NCI-H748 treated with DMSO at 0.1 percent for 48 hours (cell line): Measurements from ENCODE around the gene FOXN1.

Source experiments
- DNase-seq: peaks from one replicate; lab custom pipeline; 2025; lab: John Stamatoyannopoulos, UW

The FOXN1 gene

DNA sequence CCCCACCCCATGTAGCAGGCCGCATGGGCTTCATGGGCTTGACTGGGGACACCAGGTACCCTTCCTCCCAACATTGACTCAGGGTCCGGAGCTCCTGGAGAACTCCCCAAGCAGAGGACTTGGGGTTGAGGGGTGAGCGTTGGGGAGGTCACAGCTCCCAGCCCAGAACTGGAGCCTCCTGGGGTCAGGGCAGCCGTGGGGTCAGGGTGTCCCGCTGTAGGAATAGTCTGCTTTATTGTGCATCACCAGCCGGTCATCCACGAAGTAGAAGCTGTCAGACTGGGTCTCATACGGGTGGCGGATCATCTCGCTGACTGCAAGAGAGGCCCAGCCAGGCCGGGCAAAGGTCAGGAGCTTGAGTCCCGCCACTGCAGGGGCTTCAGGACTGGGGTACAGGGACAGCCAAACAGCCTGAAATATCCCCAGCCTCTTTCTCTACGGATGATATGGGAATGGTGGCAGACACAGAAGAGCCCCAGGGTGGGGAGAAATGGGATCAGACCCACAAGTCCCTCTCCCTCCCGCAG is 41.0 kb downstream of the FOXN1 start:
- DNase-seq, result no peak

- peak; percentile 34 for DNase-seq
Observed at GRCh38 chr17:28547623-28548416, 41.7 kb downstream of the FOXN1 start.

- DNase-seq, result no peak
Observed at GRCh38 chr17:28548417-28549130, 42.4 kb downstream of the FOXN1 start.

GRCh38 chr17:28549236-28550132 is 43.3 kb downstream of the FOXN1 start:
- no peak for DNase-seq

DNA sequence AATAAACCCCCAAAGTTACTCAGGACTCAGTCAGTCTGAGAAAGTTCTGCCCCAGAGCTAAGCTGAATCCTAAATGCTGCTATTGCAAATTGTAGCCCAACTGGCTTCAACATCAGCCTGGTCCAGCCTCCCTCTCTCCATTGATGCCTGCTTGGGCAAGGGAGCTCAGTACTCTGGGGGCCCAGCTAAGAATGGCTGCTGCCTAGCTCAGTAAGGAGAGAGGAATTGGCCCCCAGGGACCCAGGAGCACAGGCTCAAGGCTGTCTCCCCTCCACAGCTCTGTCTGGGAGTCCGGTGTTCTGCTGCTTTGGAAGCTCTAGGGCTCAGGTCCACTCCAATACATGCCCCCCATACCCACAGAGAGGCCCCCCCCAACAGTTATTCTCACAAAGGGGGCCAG is 44.7 kb downstream of the FOXN1 start:
- DNase-seq, result no peak

DNA sequence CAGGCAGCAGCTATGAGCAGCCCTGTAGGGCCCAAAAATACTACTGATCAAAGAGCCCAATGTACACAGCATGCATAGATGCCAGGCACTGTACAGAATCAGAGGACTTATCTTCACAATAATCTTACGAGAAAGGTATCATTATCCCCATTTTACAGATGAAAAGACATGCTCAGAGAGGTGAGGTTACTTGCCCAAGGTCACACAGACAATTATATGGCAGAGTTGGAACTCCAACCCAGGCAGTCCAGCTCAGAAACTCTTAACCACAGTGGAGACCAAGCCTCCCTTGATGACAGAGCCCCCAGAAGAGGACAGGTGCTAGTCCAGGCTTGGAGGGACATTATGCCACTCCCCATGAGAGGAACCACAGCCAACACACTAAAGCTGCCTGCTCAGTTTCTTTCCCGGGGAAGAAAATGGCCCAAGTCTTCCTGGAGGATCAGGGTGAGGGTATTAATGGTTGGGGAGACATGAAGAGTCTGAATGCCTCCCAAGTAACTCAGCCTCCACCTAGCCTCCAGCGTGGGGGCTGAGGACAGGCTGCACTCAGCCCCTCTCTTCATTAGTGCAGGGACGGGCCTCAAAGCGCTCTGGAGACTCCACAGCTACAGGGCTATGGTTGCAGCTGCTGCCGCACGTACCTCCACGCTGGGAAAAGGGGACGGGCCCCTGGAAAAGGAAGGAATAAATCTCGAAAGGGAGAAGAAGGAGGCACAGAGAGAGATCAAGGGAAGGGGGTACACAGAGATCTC is 45.5 kb downstream of the FOXN1 start:
- DNase-seq, result no peak

GRCh38 chr17:28552176-28552999 is 46.2 kb downstream of the FOXN1 start, which contains the start of gene UNC119:
Gene UNC119, minus strand, starts transcription at chr17:28552624. Its CDS starts 67 bp downstream, at chr17:28552557.
- DNase-seq, result peak; percentile 44

DNA sequence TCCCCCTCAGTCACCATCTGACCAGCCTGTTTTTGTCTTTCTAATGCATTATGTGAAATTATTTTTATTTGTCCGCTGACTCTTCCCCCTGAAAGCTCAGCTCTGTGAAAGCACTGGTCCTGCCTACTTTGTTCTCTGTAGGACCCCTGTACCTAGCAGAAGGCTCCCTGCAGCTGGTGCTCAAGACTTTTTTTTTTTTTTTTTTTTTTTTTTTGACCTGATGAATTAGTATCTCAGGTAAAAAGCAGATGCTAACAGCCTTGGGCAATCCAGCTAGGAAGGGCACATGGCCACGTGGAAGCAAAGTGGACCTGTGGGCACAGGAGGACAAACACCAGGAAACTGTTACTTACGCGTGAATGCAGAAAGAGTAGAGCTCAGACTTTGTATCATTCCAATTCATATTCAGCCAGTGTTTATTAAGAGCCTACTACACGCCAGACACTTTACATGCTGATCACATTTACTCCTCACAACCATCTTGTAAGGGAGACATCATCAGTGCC is 46.9 kb downstream of the FOXN1 start:
- DNase-seq, result no peak

DNA sequence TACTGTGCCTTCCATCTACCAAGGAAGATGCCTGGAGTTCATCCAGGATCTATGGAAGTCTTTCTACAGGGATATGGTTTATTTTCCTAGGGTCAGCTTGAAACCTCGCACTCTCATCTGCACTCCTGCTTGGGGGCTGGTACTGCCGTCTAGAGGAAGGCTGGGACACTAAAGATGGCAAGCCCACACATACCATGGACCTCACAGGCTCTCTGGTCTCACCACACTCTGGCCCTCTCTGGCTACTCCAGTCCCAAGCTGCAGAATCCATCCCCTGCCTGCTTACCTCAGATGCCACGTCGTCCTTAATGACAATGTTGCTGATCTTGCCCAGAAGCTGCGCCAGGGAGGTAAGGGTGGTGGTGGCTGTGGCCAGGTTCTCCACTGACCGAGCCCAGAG is 48.4 kb downstream of the FOXN1 start:
- DNase-seq, result no peak

DNA sequence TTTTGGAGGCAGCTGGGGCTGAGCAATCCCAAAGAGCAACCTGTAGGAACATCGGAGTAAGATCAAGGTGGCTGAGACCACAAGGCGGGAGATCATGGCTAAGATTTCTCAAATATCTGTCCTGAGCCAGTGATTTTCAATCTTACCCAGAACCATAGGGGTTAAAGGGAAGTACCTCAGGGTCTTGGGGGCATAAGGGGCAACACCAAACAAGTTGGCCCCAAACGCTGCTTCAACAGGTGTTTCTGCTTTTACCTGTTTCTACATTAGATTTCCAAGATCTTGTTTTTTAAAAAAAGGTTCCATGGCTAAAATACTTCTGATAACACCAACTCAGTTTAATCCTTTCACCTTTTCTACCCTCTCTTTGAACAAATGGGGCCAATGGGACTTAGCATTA is 48.9 kb downstream of the FOXN1 start:
- DNase-seq, result no peak

GRCh38 chr17:28563475-28563874 is 57.3 kb downstream of the FOXN1 start:
- no peak for DNase-seq

DNA sequence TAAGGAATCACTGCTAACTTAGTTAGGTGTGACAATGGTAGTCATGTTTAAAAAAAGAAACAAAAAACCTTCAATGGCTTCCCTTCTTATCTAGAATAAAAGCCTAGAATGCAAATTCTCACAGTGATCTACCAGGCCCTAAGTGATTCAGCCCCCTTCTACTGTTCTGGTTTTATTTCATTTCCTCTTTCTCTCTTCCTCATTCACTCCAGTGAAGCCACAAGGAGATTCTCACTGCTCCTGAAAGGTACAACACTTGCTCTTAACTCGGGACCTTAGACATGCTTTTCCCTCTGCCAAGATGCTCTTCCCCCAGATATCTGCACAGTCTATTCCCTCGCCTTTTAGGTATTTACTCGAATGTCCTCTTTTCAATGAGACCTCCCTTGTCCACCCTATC is 61.5 kb downstream of the FOXN1 start:
- no peak for DNase-seq

- no peak for DNase-seq
Observed at GRCh38 chr17:28569446-28569845, 63.3 kb downstream of the FOXN1 start.

GRCh38 chr17:28570716-28571360 is 64.7 kb downstream of the FOXN1 start:
- DNase-seq, result peak; percentile 54

DNA sequence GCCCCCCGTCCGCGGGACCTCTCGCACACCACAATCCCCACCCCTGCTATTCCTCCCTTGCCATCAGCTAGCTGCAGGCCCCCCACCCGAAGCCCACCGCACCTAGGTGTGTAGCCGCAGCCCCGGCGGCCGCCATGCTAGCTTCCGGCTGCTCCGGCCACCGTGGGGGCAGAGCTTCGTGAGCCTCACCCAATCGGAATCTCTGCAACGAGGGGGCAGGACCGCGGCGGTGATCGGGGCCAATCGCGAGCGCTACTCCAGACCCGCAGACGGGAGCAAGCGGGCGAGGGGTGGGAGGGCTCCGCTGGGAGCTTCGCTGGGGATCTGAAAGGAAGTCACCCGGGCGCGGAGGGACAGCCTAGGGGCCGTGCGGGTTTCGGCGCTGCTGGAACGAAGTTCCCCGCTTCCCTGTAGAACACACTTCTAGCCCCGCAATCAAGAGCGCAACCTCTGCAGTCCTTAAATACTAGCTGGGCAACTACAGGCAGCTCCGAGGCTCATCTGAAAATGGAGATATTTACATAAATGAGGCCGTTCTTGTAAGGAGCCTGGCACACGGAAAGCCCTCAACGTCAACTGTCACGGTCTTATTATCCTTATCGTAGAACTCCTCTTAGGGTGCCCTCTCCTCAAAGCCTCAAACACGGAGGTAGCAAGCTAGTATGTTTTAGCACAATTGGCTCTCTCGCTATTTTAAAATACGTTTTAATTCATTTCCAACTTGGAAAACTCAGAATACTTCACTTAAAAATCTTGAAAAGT is 65.4 kb downstream of the FOXN1 start, which contains the start of gene PIGS:
Gene PIGS, minus strand, starts transcription at position 164 of the 762 bp plus-strand sequence. Its CDS starts 28 bp downstream, at position 136.
- DNase-seq, result peak; percentile 96

DNA sequence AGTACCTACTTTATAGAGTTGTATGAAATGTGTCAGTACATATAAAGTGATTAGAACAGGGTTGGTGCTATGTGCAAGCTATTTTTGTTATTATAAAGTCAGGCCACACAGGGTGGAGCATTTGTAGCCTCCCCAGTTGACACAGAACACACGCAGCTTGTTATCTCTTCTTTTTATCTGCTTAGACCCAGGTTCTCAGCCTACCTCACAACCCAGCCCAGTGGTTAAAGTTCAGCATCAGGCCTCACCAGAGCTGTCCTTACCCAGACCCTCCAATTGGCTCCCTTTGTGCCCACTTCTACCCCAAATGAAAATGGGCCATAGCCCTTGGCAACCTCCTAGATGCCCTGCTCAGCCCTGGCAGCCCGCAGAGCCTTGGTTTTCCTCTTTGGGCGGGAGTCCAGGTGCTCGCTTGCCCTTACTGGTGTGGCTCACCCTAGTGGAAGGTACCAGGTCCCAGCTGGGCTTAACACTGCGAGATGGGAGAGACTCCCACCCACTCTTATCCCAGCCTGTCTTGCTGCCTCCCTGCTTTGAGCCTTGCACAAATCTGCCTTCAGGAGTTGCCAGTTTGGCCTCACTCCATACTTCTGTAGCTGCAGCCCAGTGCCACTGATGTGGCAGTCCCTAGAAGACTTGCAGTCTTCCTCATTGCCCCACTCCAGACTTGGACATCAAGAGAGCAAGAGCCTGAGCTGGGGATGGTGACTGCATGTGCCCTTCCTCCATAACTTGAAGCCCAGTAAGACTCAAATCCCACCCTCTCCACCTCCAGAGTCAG is 66.3 kb downstream of the FOXN1 start:
- DNase-seq, result no peak

- DNase-seq, result no peak
Observed at GRCh38 chr17:28573040-28573380, 66.9 kb downstream of the FOXN1 start.

DNA sequence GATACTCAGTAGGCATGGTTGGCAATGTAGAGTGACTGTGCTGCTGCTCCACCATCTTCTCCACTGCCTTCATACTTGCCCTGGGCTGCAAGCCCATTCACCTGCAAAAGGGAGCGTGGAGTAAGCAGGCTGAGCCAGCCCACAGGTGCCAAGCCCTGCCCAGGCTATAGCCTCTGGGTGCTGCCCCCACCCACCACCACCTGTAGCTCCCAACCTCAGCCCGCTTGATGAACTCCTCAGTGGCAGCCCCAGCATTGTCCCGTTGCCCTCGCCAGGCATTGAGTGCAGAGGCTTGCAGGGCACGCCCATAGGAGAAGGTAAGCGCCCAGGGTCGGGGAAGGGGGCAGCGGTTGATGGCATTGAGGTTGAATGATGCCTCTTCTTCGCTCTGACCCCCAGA is 67.4 kb downstream of the FOXN1 start:
- no peak for DNase-seq
